RPMI8226 (cell line): ENCODE measurements around the gene RGS4.
"Not testable (repeated sequence)": the region's sequence is repeated elsewhere in the genome, so short reads cannot be mapped to it uniquely, and the experiment has no call there.

ENCODE experiments used
- DNase-seq: peaks from one replicate; pipeline ENCODE4 v3.0.0-alpha.2; 2015

The RGS4 gene

GRCh38 chr1:163069655-163070277 lies 605 bp downstream of the RGS4 start:
- DNase-seq: no peak

- DNase-seq: peak; percentile 79
Observed at GRCh38 chr1:163071405-163072255, 2.5 kb downstream of the RGS4 start.

- no peak for DNase-seq
Observed at GRCh38 chr1:163072658-163073057, 3.5 kb downstream of the RGS4 start.

- no peak for DNase-seq
Observed at GRCh38 chr1:163074004-163074403, 4.8 kb downstream of the RGS4 start.

- no peak for DNase-seq
Observed at GRCh38 chr1:163074716-163075284, 5.6 kb downstream of the RGS4 start.

- DNase-seq: no peak
Observed at GRCh38 chr1:163076044-163076443, 6.9 kb downstream of the RGS4 start.

GRCh38 chr1:163076446-163076845 lies 7.3 kb downstream of the RGS4 start:
- DNase-seq: no peak

GRCh38 chr1:163076981-163077761 lies 8.0 kb downstream of the RGS4 start:
- no peak for DNase-seq

GRCh38 chr1:163082971-163083370 lies 13.8 kb downstream of the RGS4 start:
- DNase-seq: no peak

- DNase-seq: no peak
Observed at GRCh38 chr1:163083690-163084089, 14.5 kb downstream of the RGS4 start.

GRCh38 chr1:163084330-163084729 lies 15.2 kb downstream of the RGS4 start:
- no peak for DNase-seq

- DNase-seq: no peak
Observed at GRCh38 chr1:163085041-163085903, 16.1 kb downstream of the RGS4 start.

GRCh38 chr1:163085904-163086268 lies 16.7 kb downstream of the RGS4 start:
- DNase-seq: no peak

GRCh38 chr1:163089117-163089516 lies 20.0 kb downstream of the RGS4 start:
- DNase-seq: not testable (repeated sequence)

GRCh38 chr1:163090321-163090945 lies 21.3 kb downstream of the RGS4 start:
- no peak for DNase-seq

- DNase-seq: peak; percentile 26
Observed at GRCh38 chr1:163093169-163093568, 24.0 kb downstream of the RGS4 start.

- DNase-seq: peak; percentile 9
Observed at GRCh38 chr1:163093579-163093978, 24.4 kb downstream of the RGS4 start.

GRCh38 chr1:163094182-163094581 lies 25.0 kb downstream of the RGS4 start:
- no peak for DNase-seq

- DNase-seq: peak; percentile 59
Observed at GRCh38 chr1:163094589-163094988, 25.4 kb downstream of the RGS4 start.

- DNase-seq: no peak
Observed at GRCh38 chr1:163095213-163095612, 26.1 kb downstream of the RGS4 start.

GRCh38 chr1:163102590-163102989 lies 33.4 kb downstream of the RGS4 start:
- no peak for DNase-seq
